KMS-11 (cell line): Measurements from ENCODE around the gene ARMH2.

ENCODE experiments used
- H2AFZ ChIP-seq: fragments of 200-600 bp; sonication (generic); 2 replicates; pipeline ENCODE4 v1.6.1; 2016; ENCODE audit warnings: antibody characterized with exemption, mixed run types, low read depth
- H3K27ac ChIP-seq: fragments of 200-600 bp; sonication (generic); 2 replicates; pipeline ENCODE4 v1.6.1; 2016; ENCODE audit warnings: mild to moderate bottlenecking, mixed run types
- H3K27me3 ChIP-seq: fragments of 200-600 bp; sonication (generic); 2 replicates; pipeline ENCODE4 v1.6.1; 2017; ENCODE audit warnings: mild to moderate bottlenecking, low read depth, mixed run types, moderate library complexity; ENCODE audit not compliant: insufficient read depth
- H3K36me3 ChIP-seq: fragments of 200-600 bp; sonication (generic); 2 replicates; pipeline ENCODE4 v1.6.1; 2017; ENCODE audit warnings: mild to moderate bottlenecking, mixed run types; ENCODE audit not compliant: insufficient read depth
- H3K4me1 ChIP-seq: fragments of 200-600 bp; sonication (generic); 2 replicates; pipeline ENCODE4 v1.6.1; 2016; ENCODE audit warnings: mild to moderate bottlenecking, low read depth, mixed run types; ENCODE audit not compliant: poor library complexity, severe bottlenecking
- H3K4me2 ChIP-seq: fragments of 200-600 bp; sonication (generic); 2 replicates; pipeline ENCODE4 v1.7.0; 2016; ENCODE audit warnings: mild to moderate bottlenecking, mixed run types
- H3K4me3 ChIP-seq: fragments of 200-600 bp; sonication (generic); IDR thresholded peaks from 2 replicates; pipeline ENCODE4 v1.6.1; 2017; ENCODE audit warnings: low read depth, low read length, mixed read lengths; ENCODE audit not compliant: insufficient read depth
- H3K79me2 ChIP-seq: fragments of 200-600 bp; sonication (generic); 2 replicates; pipeline ENCODE4 v1.6.1; 2016; ENCODE audit warnings: low read depth, mixed run types; ENCODE audit not compliant: insufficient read depth
- H3K9ac ChIP-seq: fragments of 200-600 bp; sonication (generic); 2 replicates; pipeline ENCODE4 v1.6.1; 2016; ENCODE audit warnings: mild to moderate bottlenecking, mixed run types
- H4K20me1 ChIP-seq: fragments of 200-600 bp; sonication (generic); 2 replicates; pipeline ENCODE4 v1.6.1; 2016; ENCODE audit warnings: mild to moderate bottlenecking, mixed run types; ENCODE audit not compliant: insufficient read depth
- CTCF ChIP-seq: fragments of 200-600 bp; sonication (generic); conservative IDR thresholded peaks from 2 replicates; pipeline ENCODE4 v1.6.1; 2017; ENCODE audit warnings: low read depth, mild to moderate bottlenecking, antibody characterized with exemption, low read length, moderate library complexity, mixed read lengths

The ARMH2 gene

GRCh38 chr6:24844903-24845302, 46.2 kb upstream of the ARMH2 start:
- no peaks in the 10 kb centered on the region for H3K36me3 ChIP-seq
- no peak overlapping the region for H3K4me2 ChIP-seq
- no peak for TF ChIP-seq CTCF
- H2AFZ ChIP-seq: no peak overlapping the region
- H3K4me1 ChIP-seq: no peaks in the 10 kb centered on the region
- H3K9ac ChIP-seq: no peak overlapping the region
- no peaks in the 10 kb centered on the region for H4K20me1 ChIP-seq
- no peaks in the 10 kb centered on the region for H3K27me3 ChIP-seq
- H3K27ac ChIP-seq: no peak overlapping the region
- no peak overlapping the region for H3K4me3 ChIP-seq
- H3K79me2 ChIP-seq: no peaks in the 10 kb centered on the region

GRCh38 chr6:24844061-24844460, 45.3 kb upstream of the ARMH2 start:
- Histone ChIP-seq H3K4me2 (no peak overlapping the region), H3K4me1 (no peaks in the 10 kb centered on the region), H3K27ac (no peak overlapping the region), H3K36me3 (no peaks in the 10 kb centered on the region), H3K4me3 (no peak overlapping the region), H2AFZ (no peak overlapping the region), H3K9ac (no peak overlapping the region), H3K27me3 (no peaks in the 10 kb centered on the region), H4K20me1 (no peaks in the 10 kb centered on the region), H3K79me2 (no peaks in the 10 kb centered on the region)
- no peak for TF ChIP-seq CTCF

- no peak overlapping the region for H3K9ac ChIP-seq
- no peaks in the 10 kb centered on the region for H3K79me2 ChIP-seq
- no peak overlapping the region for H2AFZ ChIP-seq
- no peak overlapping the region for H3K27ac ChIP-seq
- no peaks in the 10 kb centered on the region for H3K4me1 ChIP-seq
- H3K4me2 ChIP-seq: no peak overlapping the region
- H3K36me3 ChIP-seq: no peaks in the 10 kb centered on the region
- no peaks in the 10 kb centered on the region for H3K27me3 ChIP-seq
- H3K4me3 ChIP-seq: no peak overlapping the region
- H4K20me1 ChIP-seq: no peaks in the 10 kb centered on the region
- TF ChIP-seq CTCF: no peak
These were observed 41.5 kb upstream of the ARMH2 start for GRCh38 chr6:24840187-24840586.

GRCh38 chr6:24838994-24839393, 40.3 kb upstream of the ARMH2 start:
- H4K20me1 ChIP-seq: no peaks in the 10 kb centered on the region
- H3K27me3 ChIP-seq: no peaks in the 10 kb centered on the region
- no peak overlapping the region for H3K4me2 ChIP-seq
- no peak overlapping the region for H2AFZ ChIP-seq
- H3K9ac ChIP-seq: no peak overlapping the region
- no peaks in the 10 kb centered on the region for H3K79me2 ChIP-seq
- H3K4me1 ChIP-seq: no peaks in the 10 kb centered on the region
- H3K4me3 ChIP-seq: no peak overlapping the region
- TF ChIP-seq CTCF: no peak
- H3K36me3 ChIP-seq: no peaks in the 10 kb centered on the region
- H3K27ac ChIP-seq: no peak overlapping the region

GRCh38 chr6:24838081-24838480, 39.4 kb upstream of the ARMH2 start:
- Histone ChIP-seq H3K79me2 (no peaks in the 10 kb centered on the region), H3K4me3 (no peak overlapping the region), H3K4me1 (no peaks in the 10 kb centered on the region), H3K36me3 (no peaks in the 10 kb centered on the region), H3K27me3 (no peaks in the 10 kb centered on the region), H3K4me2 (no peak overlapping the region), H4K20me1 (no peaks in the 10 kb centered on the region), H3K9ac (no peak overlapping the region), H3K27ac (no peak overlapping the region), H2AFZ (no peak overlapping the region)
- TF ChIP-seq CTCF: no peak
